BLaER1 treated with 17β-estradiol and CSF1 and Interleukin-3, amounts not matched to agents 10 nM and 100 nM (cell line): ENCODE data around the gene IGDCC3.

Source experiments
- H3K27ac ChIP-seq, 11 experiments: shearing (Covaris generic); formaldehyde crosslinking; 2 replicates each; pipeline ENCODE4 v1.8.1; 2022
- H3K27me3 ChIP-seq, 11 experiments: shearing (Covaris generic); formaldehyde crosslinking; 2 replicates each; pipeline ENCODE4 v1.8.1; 2022
- H3K36me3 ChIP-seq, 11 experiments: shearing (Covaris generic); formaldehyde crosslinking; 2 replicates each; pipeline ENCODE4 v1.8.1; 2022
- H3K4me1 ChIP-seq, 10 experiments: shearing (Covaris generic); formaldehyde crosslinking; 2 replicates each; pipeline ENCODE4 v1.8.1; 2022
- H3K4me2 ChIP-seq, 11 experiments: shearing (Covaris generic); formaldehyde crosslinking; 2 replicates each; pipeline ENCODE4 v1.8.1; 2022
- H3K4me3 ChIP-seq, 10 experiments: shearing (Covaris generic); formaldehyde crosslinking; 2 replicates each; pipeline ENCODE4 v1.8.1; 2022
- H3K9ac ChIP-seq, 11 experiments: shearing (Covaris generic); formaldehyde crosslinking; 2 replicates each; pipeline ENCODE4 v1.8.1; 2022
- H3K9me3 ChIP-seq, 11 experiments: shearing (Covaris generic); formaldehyde crosslinking; replicated peaks in 1 of 11; 2 replicates each; pipeline ENCODE4 v1.8.1; 2022
- H4K20me1 ChIP-seq, 11 experiments: shearing (Covaris generic); formaldehyde crosslinking; 2 replicates each; pipeline ENCODE4 v1.8.1; 2022
- Cebpa-rat ChIP-seq, 11 experiments: shearing (Covaris generic); IDR thresholded peaks; 2 replicates each; pipeline ENCODE4 v1.8.1; 2022

IGDCC3 gene

GRCh38 chr15:65416845-65417416 lies 39.1 kb upstream of the IGDCC3 start:
- Histone ChIP-seq H3K4me1 (peaks cover 14 to 19% (median 16%) of the 10 kb centered on the region in 10 experiments), H3K9ac (no peak overlapping the region)

GRCh38 chr15:65414841-65415621 lies 37.2 kb upstream of the IGDCC3 start:
- H3K4me1 ChIP-seq = peaks cover under 1 to 10% (median 4%) of the 10 kb centered on the region in 10 experiments; a peak in 18 of 20 replicates
- H3K36me3 ChIP-seq = no peaks in the 10 kb centered on the region
- TF ChIP-seq Cebpa-rat (IDR thresholded peaks at IDR 0.05) = no peak
- no peak overlapping the region for H3K9ac ChIP-seq
- no peak overlapping the region for H3K27ac ChIP-seq
- H4K20me1 ChIP-seq = no peaks in the 10 kb centered on the region; a peak in 1 of 22 replicates
- H3K4me2 ChIP-seq = no peak overlapping the region
- H3K9me3 ChIP-seq = no peaks in the 10 kb centered on the region
- H3K4me3 ChIP-seq = no peak overlapping the region
- peaks cover 7 to 22% (median 9%) of the 10 kb centered on the region in 11 experiments; a peak in 21 of 22 replicates for H3K27me3 ChIP-seq

More at GRCh38 chr15:65416845-65417416, 39.1 kb upstream of the IGDCC3 start:
- no peak for TF ChIP-seq Cebpa-rat (IDR thresholded peaks at IDR 0.05)
- Histone ChIP-seq H3K27ac (no peak overlapping the region), H3K9me3 (no peaks in the 10 kb centered on the region), H3K27me3 (peaks cover 26 to 38% (median 28%) of the 10 kb centered on the region in 11 experiments), H3K36me3 (no peaks in the 10 kb centered on the region), H3K4me3 (no peak overlapping the region), H3K4me2 (no peak overlapping the region), H4K20me1 (peaks cover 0 to 6% (median 0%) of the 10 kb centered on the region in 11 experiments; a peak in 3 of 22 replicates)

- Histone ChIP-seq H3K4me1 (peaks cover 13 to 23% (median 16%) of the 10 kb centered on the region in 10 experiments), H3K27ac (no peak overlapping the region), H3K27me3 (peaks cover 0 to 10% (median 0%) of the 10 kb centered on the region in 11 experiments; a peak in 3 of 22 replicates), H3K9ac (no peak overlapping the region), H3K36me3 (no peaks in the 10 kb centered on the region), H4K20me1 (peaks cover 0 to 7% (median 0%) of the 10 kb centered on the region in 11 experiments; a peak in 2 of 22 replicates), H3K4me3 (no peak overlapping the region), H3K4me2 (no peak overlapping the region), H3K9me3 (no peaks in the 10 kb centered on the region)
- TF ChIP-seq Cebpa-rat (IDR thresholded peaks at IDR 0.05) = no peak
Observed at GRCh38 chr15:65413760-65414144, 36.0 kb upstream of the IGDCC3 start.

- Histone ChIP-seq H3K4me1 (peaks cover 19 to 29% (median 22%) of the 10 kb centered on the region in 10 experiments), H3K9ac (no peak overlapping the region), H3K9me3 (no peaks in the 10 kb centered on the region)
Observed at GRCh38 chr15:65413051-65413759, 35.4 kb upstream of the IGDCC3 start.

GRCh38 chr15:65412556-65412955 lies 34.8 kb upstream of the IGDCC3 start:
- H3K4me1 ChIP-seq = peaks cover 24 to 32% (median 27%) of the 10 kb centered on the region in 10 experiments
- TF ChIP-seq Cebpa-rat (IDR thresholded peaks at IDR 0.05) = no peak
- 0 out of 22 replicates have a peak, but pooled peaks cover 0 to 3% (median 0%) of the 10 kb centered on the region in 11 experiments for H3K27me3 ChIP-seq
- H3K36me3 ChIP-seq = no peaks in the 10 kb centered on the region
- H3K9ac ChIP-seq = no peak overlapping the region
- no peak overlapping the region for H3K27ac ChIP-seq
- H3K9me3 ChIP-seq = no peaks in the 10 kb centered on the region
- H4K20me1 ChIP-seq = peaks cover 0 to 7% (median 0%) of the 10 kb centered on the region in 11 experiments; a peak in 2 of 22 replicates
- no peak overlapping the region for H3K4me2 ChIP-seq
- H3K4me3 ChIP-seq = no peak overlapping the region

More at GRCh38 chr15:65413051-65413759, 35.4 kb upstream of the IGDCC3 start:
- Histone ChIP-seq H3K4me2 (no peak overlapping the region), H4K20me1 (peaks cover 0 to 7% (median 0%) of the 10 kb centered on the region in 11 experiments; a peak in 2 of 22 replicates), H3K4me3 (no peak overlapping the region), H3K27ac (no peak overlapping the region), H3K36me3 (no peaks in the 10 kb centered on the region), H3K27me3 (peaks cover 0 to 5% (median 0%) of the 10 kb centered on the region in 11 experiments; a peak in 2 of 22 replicates)
- TF ChIP-seq Cebpa-rat (IDR thresholded peaks at IDR 0.05) = no peak

GRCh38 chr15:65411465-65412071 lies 33.8 kb upstream of the IGDCC3 start:
- no peak overlapping the region for H3K27ac ChIP-seq
- H3K4me3 ChIP-seq = no peak overlapping the region
- H3K4me1 ChIP-seq = peaks cover 27 to 41% (median 33%) of the 10 kb centered on the region in 10 experiments
- H3K9me3 ChIP-seq = no peaks in the 10 kb centered on the region
- H3K4me2 ChIP-seq = no peak overlapping the region
- H3K27me3 ChIP-seq = 0 out of 22 replicates have a peak, but pooled peaks cover 0 to 3% (median 0%) of the 10 kb centered on the region in 11 experiments
- no peak overlapping the region for H3K9ac ChIP-seq
- H3K36me3 ChIP-seq = no peaks in the 10 kb centered on the region
- TF ChIP-seq Cebpa-rat (IDR thresholded peaks at IDR 0.05) = no peak
- H4K20me1 ChIP-seq = peaks cover 0 to 7% (median 0%) of the 10 kb centered on the region in 11 experiments; a peak in 2 of 22 replicates

GRCh38 chr15:65410972-65411371 lies 33.2 kb upstream of the IGDCC3 start:
- Histone ChIP-seq H3K4me1 (peaks cover 33 to 47% (median 38%) of the 10 kb centered on the region in 10 experiments), H3K27ac (no peak overlapping the region), H3K27me3 (0 out of 22 replicates have a peak, but pooled peaks cover 0 to 3% (median 0%) of the 10 kb centered on the region in 11 experiments), H3K4me3 (no peak overlapping the region), H3K4me2 (no peak overlapping the region), H3K9me3 (no peaks in the 10 kb centered on the region), H4K20me1 (peaks cover 0 to 7% (median 0%) of the 10 kb centered on the region in 11 experiments; a peak in 2 of 22 replicates), H3K36me3 (no peaks in the 10 kb centered on the region), H3K9ac (no peak overlapping the region)
- no peak for TF ChIP-seq Cebpa-rat (IDR thresholded peaks at IDR 0.05)

GRCh38 chr15:65410036-65410435 lies 32.2 kb upstream of the IGDCC3 start:
- Histone ChIP-seq H3K27me3 (0 out of 22 replicates have a peak, but pooled peaks cover 0 to 3% (median 0%) of the 10 kb centered on the region in 11 experiments), H4K20me1 (peaks cover 0 to 7% (median 0%) of the 10 kb centered on the region in 11 experiments; a peak in 2 of 22 replicates), H3K36me3 (no peaks in the 10 kb centered on the region), H3K27ac (peak overlapping the region in 1 of 11 experiments; percentile 27; a peak in 1 of 22 replicates), H3K9me3 (no peaks in the 10 kb centered on the region), H3K4me2 (peak overlapping the region; percentile 71 to 93 (median 83); a peak in 21 of 22 replicates), H3K9ac (no peak overlapping the region), H3K4me3 (no peak overlapping the region), H3K4me1 (peaks cover 36 to 53% (median 45%) of the 10 kb centered on the region in 10 experiments)
- no peak for TF ChIP-seq Cebpa-rat (IDR thresholded peaks at IDR 0.05)
